Stimulated activated CD4-positive, alpha-beta T cell treated with anti-CD3 and anti-CD28 coated beads, Interleukin-12 subunit alpha, Interleukin-12 subunit beta, amount 100 ng/mL, for 4 hours (primary cell): ENCODE results near the gene CCDC127.
"Not testable (repeated sequence)": the region's sequence is repeated elsewhere in the genome, so short reads cannot be mapped to it uniquely, and the experiment has no call there.

Experiments
- DNase-seq: peaks from one replicate; pipeline ENCODE4 v3.0.0-alpha.2; 2020

Gene CCDC127

DNA sequence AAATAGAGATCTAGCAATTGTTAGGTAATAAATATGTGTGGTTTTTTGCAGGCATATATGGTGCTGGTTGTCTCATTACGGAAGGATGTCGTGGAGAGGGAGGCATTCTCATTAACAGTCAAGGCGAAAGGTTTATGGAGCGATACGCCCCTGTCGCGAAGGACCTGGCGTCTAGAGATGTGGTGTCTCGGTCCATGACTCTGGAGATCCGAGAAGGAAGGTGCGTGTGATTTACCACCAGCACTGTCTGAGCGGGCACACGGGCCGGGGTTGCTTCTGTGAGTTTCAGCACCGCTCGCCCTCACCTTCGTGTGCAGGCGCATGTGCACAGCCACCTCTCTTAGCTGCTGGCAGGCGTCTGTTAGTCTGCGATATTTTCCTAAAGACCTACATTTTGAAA is 15.5 kb upstream of the CCDC127 start:
- not testable (repeated sequence) for DNase-seq

DNA sequence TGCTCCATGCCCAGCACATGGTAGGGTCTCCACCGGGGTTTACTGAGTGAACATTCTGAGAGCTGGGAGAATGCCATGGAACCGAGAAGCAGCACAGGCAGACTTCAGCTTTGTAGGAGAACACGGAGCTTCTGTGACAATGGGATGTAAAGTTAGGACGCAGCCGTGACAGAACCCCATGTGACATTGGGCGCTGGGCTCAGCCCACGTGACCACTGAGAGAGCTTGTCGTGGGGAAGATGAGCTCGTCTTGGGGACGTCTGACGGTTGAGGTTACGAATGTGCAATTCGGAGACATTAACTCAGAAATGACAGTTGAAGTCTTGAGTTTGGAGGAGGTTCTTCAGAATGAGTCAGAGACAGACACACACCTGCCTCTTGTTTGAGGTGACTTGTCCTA is 13.7 kb upstream of the CCDC127 start:
- DNase-seq: no peak

DNA sequence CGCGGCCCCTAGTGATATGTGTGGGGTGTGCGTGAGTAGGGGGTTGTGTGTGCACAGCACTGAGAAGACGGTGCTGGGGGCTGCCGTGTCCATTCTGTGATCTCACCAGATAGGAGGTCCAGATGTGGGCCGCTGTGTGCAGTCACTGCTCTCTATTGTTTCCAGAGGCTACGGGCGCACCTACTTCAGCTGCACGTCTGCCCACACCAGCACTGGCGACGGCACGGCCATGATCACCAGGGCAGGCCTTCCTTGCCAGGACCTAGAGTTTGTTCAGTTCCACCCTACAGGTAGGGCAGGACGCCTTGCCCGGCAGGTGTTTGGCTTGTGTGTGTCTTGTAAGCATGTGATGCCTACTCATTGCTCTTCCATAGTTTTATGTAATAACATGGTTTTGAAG is 12.8 kb upstream of the CCDC127 start:
- DNase-seq: no peak

DNA sequence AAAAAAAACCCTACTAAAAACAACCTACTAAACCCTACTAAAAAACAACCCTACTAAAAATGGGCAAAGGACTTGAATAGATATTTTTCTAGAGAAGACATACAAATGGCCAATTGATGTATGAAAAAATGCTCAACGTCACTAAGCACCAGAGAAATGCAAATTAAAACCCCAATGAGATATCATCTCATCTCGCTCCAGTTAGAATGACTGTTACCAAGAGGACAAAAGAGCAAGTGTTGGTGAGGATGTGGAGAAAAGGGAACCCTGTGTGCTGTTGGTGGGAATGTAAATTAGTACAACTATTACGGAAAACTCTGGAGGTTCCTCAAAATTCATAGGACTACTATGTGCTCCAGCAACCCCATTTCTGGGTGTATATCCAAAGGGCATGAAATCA is 10.9 kb upstream of the CCDC127 start:
- DNase-seq: no peak

DNA sequence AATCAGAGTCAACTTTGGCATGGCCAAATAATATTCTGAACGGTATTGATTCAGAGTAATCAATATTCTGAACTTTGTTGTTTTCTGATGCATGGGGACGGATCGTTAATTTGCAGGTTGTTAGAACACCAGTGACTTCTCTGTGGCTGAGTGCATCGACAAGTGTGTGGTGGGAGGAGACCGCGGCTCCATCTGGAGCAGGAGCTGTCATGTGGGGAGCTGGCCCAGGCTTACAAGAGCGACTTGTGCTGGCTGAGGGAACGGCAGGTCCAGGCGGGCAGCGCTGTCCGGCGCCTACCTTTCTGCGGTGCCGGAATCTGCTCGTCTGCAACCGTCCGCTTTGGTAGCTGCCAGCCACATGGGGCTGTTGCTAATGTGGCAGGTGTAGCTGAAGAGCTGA is 9.4 kb upstream of the CCDC127 start:
- DNase-seq: not testable (repeated sequence)

DNA sequence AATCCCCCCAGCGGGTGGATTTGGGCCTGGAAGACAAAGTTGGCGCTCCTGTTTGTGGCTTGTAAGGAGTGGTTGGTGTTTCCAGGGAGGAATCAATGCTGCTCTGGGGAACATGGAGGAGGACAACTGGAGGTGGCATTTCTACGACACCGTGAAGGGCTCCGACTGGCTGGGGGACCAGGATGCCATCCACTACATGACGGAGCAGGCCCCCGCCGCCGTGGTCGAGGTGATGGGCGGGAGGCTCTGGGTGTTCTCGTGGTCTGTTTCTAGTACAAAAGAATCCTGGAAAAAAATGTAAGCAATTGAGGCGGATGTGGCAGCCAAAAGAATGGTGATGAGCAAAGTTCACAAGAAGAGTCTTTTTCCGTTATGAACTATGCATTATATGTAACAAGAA is 7.4 kb upstream of the CCDC127 start:
- no peak for DNase-seq

DNA sequence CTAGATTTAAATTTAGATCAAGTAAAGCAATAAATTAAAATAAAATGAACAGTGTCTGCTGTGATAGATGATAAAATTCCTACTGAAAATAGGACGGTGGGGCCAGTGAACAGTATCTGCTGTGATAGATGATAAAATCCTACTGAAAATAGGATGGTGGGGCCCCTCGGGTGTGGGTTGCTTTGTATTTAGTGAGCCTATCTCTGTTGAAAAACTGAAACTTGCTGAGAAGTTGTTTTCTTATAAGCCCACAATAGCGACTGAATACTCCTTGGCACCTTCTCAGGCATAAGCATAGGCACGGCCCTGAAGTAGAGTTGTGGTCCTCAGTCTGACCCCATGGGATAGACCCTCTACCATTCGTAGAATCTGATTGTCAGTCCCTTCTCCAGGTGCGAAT is 5.8 kb upstream of the CCDC127 start:
- no peak for DNase-seq

DNA sequence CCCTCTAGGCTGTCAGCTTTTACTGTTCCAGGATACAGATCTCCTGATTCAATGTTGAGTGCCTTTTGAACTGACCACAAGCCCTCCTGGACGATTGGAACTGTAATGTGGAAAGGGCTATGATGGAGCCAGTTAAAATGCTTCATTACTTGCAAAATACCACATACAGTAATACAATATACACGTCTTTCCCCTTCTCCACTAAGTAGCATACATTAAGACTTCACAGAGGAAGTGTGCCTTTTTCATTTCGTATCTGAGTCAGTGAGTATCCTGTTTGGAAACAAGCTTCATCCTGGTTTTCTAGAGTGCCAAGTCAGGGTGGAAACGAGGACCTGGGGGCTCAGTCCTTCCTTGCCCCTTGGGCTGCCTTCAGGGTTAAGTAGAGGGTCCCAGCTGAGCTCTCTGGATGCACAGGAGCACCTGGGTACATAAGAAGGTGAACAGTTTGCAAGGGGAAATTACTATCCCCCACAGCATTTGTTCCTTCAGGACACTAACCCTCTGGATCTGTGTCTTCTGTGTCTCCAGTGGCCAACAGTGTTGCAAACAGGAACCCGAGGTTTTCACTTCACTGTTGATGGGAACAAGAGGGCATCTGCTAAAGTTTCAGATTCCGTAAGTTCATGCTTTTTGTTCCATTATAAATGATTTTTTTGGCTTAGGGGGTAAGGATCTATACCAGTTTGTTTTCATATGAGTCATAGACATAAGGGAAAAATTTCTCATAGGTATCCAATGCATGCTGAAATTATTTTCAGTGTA is 5.2 kb upstream of the CCDC127 start:
- not testable (repeated sequence) for DNase-seq

DNA sequence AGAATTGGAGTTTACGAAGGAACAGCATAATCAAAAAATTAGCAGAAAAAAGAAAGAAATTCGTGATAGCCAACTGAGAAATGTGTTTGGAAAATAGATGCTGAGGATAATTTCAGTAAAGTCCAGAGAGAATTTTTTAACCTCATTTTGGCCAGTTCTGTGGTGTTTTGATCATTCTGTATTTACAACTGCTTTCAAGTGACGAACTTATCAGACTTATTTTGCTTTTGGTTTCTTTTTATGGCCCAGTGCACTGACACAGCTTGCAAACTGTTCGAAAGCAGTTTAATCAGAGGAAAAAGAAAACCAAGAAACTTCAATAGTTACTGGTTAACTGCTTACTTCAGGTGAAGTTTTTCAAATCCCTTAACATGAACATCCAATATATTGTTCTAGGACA is 2.0 kb upstream of the CCDC127 start:
- DNase-seq: no peak

DNA sequence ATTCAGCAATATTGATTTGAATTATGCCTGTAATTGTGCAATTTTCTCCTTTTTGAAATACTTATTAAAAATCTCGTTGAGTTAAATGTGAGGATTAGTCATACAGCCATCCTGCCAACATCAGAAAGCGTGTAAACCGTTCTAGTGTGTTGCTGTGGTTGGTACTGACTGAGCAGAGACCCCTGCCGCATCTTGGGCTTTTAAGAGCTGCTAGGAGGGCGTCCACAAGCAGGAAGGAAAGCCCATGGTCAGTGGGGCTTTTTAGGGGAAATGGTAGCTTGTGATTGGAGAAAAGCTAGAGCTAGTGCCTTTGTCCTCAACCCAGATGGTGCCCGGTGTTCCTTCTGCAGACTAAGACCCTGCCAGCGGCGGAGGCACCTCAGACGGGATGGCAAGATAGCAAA is 1.5 kb upstream of the CCDC127 start:
- peak; percentile 7 for DNase-seq

DNA sequence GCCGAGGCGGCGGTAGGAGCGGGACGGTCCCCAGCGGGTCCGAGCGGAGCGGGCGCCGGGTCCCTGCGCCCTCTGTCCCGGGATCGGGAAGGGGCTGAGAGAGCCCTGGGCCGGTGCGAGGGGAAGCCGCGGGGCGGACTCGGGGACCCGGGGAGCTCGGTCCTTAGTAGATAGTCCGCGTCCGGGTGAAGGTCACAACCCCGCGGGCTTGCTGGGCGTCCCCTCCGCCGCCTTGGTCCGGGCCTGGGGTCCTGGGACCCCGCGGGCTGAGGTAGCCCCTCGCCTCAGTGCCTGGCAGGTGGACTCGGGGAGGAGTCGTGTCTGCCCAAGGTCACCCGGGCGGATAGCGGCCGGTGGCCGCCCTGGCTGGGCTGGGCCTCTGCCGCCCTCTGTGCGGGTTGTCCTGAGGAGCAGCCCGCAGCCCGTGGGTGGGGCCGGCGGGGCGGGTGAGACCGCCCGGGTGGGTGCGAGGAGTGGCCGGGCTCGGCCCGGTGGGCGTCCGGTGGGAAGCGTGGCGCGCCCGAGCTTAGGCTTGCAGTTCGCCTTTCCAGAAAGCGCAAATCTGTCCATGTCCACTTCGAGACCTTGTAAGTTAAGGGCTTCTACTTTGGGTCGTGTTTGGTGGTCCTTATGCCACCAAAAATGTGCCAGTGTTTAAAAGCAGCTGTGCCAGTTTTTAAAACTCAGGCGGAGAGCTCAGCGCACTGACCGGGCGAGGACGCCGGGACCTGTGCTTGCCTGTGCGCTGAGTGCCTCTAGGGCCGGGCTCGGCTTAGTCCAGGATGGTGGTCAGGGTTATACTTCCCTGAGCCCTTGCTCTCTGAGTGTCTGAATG is 721 bp upstream of the CCDC127 start:
- DNase-seq: peak; percentile 6

DNA sequence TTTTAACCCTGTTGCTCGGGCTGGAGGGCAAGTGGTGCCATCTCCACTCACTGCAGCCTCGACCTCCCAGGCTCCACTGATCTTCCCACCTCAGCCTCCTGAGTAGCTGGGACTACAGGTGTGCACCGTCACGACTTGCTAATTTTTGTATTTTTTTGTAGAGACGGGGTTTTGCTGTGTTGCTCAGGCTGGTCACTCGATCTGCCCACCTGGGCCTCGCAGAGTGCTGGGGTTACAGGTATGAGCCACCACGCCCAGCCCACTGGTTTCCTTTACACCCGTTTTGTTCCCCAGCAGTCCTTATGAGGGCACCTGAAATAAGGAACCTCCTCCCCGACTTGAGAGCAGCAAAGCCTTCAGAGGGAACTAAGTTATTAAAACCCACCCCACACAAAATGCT is 1.9 kb downstream of the CCDC127 start:
- not testable (repeated sequence) for DNase-seq

DNA sequence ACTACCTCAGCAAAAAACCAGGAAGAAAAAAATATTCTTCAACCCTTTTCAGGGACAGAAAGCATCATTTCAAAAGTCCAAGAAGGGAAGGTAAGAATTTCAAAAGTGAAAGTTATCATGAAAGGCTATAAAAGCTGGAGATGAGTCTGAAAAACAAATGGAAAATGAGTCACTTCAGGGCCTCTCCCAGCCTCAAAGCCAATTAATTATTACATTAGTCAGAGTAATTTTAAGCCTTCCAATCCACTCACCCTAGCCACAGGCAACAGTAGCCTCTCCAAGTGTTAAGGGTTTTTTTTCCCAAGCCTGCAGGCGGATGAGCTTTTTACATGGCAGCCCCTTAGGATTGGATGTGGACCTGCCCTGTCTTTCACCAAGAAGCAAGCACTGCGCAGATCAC is 2.7 kb downstream of the CCDC127 start:
- not testable (repeated sequence) for DNase-seq

DNA sequence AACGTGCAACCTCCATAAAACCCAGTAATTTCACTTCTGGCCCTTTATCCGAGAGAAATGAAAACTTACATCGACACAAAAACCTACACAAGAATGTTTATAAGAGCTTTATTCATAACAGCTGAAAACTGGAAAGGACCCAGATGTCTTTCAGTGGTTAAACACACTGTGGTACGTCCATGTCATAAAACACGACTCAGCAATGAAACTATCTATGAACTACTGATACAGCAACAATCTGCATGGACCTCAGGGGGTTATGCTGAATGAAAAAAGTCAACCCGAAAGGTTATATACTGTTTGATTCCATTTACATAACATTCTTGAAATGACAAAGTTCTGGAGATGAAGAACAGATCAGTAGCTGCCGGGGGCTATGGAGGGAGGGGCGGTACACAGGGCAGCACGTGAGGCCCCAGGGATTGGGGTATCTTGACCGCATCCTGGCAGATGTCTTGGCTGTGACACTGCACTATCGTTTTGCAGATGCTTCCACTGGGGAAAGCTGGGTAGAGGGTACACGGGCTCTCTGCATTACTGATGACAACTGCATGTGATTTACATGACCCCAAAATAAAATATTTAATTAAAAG is 4.1 kb downstream of the CCDC127 start:
- no peak for DNase-seq

DNA sequence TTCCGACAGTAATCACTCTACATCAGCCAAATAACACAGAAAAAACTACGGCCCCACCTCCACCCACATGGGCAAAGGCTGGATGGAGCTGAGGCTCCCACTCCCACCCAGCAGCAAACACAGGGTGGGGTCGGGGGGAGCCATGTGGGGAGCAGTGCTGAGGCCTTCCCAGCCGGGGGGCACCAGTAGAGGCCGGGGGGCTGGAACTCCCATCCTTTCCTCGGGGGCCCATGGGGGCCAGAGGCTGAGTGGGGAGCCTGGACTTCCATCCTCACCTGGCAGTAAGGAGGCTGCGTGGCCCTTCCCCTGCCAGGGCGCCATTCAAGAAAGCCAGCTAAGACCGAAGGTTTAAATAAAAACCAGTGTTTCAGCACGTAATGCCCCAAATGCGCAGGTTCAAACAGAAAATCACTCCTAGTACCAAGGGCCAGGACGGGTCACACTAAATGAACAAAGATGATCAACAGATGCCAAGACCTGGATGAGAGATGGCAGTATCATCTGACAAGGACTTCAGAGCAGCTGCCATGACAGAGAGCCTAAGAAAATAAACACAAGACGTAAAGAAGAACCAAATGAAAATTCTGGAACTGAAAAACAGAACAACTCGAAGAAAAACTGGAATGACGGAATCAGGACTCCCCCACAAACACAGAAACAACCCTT is 9.4 kb downstream of the CCDC127 start:
- DNase-seq: no peak

DNA sequence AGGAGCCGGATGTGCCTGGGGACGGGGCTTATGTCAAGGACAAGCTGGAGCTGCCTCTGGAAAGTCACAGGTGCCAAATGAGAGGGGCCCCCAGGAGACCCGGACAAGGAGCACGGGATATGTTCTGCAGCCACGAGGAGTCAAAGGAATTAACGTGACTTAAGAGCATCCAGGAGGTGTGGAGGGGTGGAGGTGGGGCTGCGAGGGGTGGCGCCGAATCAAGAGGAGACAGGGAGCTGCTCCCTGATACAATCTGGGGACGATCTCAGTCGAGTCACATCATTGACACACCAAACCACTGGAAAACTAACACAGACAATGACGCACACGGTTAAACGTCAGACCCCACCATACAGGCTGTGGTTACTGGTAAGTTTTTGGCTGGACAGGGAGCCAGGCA is 10.4 kb downstream of the CCDC127 start:
- DNase-seq: no peak

DNA sequence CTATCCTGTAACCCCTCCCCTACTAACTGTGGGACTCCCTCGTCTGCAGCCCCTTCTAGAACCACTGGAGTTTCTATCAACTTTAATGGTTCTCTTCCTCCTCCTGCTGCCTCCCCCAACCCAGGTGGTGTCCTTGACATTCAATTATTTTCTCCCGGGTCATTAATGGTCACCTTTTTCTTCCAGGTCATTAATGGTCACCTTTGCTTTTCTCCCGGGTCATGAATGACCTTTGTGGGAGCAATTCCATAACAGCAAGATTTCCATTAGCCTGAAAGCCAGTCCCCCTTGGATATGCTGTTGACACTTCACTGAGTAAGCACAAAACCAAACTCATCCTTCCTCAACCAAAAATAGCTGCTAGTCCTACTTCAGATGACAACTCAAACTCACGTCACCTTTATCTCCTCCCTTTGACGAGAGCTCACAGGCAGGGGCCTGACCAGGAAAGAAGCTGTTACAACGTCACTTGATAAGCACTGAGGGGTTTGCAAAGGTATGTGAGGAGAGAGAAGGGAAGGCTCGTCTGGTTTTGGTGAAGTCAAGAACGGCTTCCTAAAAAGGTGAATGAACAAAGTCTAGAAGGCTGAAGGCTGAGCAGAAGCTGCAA is 10.9 kb downstream of the CCDC127 start:
- DNase-seq: no peak

DNA sequence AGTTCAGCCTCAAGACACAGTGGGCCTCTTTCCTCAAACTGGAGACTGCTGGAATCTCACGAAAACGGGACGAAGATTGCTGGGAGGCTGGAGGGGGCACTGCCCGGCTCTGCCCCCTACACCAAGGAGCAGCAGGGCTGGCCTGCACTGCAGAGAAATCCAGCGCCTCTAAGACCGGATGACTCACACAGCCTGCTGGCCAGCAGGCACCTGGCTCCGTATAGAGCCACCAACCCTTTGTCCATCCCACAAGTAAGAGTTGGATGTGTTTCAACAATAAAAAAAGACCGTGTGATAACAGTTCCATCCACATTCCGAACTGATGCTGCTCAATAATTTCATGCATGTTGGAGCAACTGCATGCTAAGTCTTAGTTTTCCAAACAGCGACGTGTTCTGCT is 11.5 kb downstream of the CCDC127 start:
- DNase-seq: no peak

DNA sequence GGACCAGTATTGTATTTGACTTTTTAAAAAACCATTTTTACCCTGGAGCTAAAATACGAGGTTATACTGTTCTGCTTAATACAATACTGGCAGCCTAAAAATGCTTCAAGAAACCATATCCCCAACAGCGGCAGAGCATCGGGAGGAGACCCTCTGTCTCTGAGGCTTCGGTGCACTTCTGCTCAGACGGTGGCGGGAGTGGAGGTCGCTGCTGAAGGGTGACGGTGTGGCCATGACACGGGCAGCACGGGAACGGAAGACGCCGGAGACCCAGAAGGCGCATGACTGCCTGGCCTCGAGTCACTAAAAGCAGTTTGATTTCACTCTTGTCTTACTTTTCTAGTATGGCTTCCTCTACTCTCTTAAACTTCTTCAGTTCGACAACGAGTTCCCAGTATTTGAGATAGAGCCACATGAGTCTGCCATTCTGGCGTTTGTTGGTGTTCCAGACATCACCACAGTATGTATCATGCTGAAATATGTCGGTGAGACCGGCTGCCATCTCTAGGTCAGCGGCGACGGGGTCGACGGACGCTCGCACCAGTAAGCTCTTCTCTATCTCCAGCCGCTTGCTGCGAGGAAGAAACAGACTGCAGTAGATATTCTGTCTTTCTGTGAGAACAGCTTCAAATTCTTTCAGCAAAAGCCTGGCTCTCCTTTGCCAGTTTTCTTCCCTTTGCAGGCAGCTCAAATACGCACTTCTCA is 12.8 kb downstream of the CCDC127 start:
- no peak for DNase-seq

DNA sequence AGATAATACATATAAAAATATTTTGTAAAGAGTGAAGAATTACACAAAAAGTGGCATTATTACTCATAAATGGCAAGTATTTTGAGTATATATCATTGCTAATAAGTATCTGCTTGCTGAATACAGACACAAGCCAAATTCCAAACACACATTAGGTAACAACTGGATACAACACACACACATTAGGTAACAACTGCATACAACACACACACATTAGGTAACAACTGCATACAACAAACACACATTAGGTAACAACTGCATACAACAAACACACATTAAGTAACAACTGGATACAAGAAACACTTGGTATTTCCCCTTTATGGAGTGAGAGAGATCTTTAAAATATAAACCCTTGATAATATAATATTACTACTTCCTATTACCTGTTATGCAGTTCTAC is 13.5 kb downstream of the CCDC127 start:
- DNase-seq: no peak

DNA sequence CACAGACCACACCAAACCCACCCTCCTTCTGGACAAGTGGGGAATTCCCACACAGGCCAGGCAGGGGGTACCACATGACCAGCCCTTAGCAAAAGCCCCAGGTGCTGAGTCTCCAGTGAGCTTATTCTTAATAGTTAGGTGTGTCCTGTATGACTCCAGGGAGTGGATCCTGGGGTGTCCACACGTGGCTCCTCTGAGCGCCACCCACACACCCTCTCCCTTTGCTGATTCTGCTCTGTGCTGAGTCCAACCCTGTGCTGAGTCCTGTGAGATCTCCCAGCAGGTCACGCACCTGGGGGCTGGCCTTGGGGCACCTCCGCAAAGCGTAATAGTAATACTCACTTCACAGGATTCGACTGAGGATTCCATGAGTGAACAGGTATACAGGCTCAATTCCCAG is 14.0 kb downstream of the CCDC127 start:
- no peak for DNase-seq

DNA sequence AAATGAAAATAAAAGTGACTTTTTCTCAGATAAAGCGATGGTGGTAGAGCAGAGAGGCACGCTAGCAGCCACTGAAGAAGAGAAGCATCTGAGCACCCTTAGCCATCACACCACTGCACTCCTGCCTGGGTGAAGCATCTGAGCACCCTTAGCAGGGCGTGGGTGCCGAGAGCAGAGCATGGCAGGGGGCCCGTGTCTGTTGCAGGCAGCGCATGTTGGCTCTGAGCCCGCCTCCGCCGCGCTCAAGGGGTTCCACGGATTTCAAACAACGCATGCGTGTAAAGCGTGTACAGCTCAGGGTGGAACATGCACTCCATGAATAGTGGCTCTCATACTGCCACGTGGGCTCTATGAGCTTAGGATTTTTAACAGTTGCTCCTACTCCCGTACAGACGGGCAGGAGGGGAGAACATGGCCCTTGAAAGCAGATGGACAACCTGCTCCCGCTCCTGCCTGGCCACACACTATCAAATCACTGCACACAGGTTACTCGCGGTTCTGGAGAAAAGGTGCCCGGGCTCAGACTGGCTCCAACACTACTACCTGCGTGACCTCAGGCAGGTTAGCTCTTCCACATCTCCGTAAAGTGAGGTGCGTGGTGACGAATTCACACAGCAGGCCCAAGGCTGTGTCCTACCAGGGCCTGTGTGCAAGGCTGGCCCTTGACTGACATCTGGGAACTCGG is 14.6 kb downstream of the CCDC127 start:
- DNase-seq: no peak
